Erythroblast (primary cell): ENCODE results near the gene OR13G1.
A peak's percentile ranks its signal among the peaks of the same experiment; 100 is the strongest.

Experiments
- DNase-seq, 2 experiments: peaks; one replicate each; lab custom pipeline; 2025; lab: John Stamatoyannopoulos, UW
- GATA1 ChIP-seq: IDR thresholded peaks from 2 replicates; pipeline ENCODE4 v1.6.1; 2011; ENCODE audit warnings: low read depth, mild to moderate bottlenecking, control low read depth, low read length, moderate library complexity
- POLR2A ChIP-seq: IDR thresholded peaks from 2 replicates; pipeline ENCODE4 v1.6.1; 2011; ENCODE audit warnings: mild to moderate bottlenecking, low read length

Gene OR13G1

GRCh38 chr1:247638781-247639180, 40.8 kb downstream of the OR13G1 start:
- peak in 1 of 2 experiments; percentile 20 for DNase-seq
- no peak for TF ChIP-seq POLR2A
- no peak for TF ChIP-seq GATA1

GRCh38 chr1:247638011-247638410, 41.5 kb downstream of the OR13G1 start:
- no peak for DNase-seq
- TF ChIP-seq GATA1 (no peak), POLR2A (no peak)

GRCh38 chr1:247627951-247628350, 51.6 kb downstream of the OR13G1 start:
- DNase-seq = no peak
- TF ChIP-seq GATA1 = no peak
- no peak for TF ChIP-seq POLR2A
